ENCODE data around the gene ATP10D.

The ATP10D gene

GRCh38 chr4:47561331-47561730, 76.3 kb downstream of the ATP10D start:
- Histone ChIP-seq H3K27ac (no peak overlapping the region), H3K4me3 (no peak overlapping the region)

DNA sequence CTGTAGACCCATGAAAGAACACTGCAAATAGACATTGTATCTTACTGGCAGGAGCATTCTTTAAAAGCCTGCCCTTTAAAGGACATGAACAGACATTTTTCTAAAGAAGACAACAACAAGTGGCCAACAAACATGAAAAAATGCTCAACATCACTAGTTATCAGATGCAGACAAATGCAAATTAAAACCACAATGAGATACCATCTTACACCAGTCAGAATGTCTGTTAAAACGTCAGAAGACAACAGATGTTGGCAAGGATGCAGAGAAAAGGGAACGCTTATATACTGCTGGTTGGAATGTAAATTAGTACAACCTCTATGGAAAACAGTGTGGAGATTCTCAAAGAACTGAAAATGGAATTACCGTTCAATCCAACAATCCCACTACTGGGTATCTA, 77.2 kb downstream of the ATP10D start:
- Histone ChIP-seq H3K4me3 (no peak overlapping the region), H3K36me3 (peaks cover 52 to 73% (median 59%) of the 10 kb centered on the region in 3 donors), H3K9me3 (no peaks in the 10 kb centered on the region), H3K4me1 (peaks cover 0 to 6% (median 3%) of the 10 kb centered on the region in 4 donors), H3K27me3 (no peaks in the 10 kb centered on the region), H3K27ac (no peak overlapping the region)
- TF ChIP-seq CTCF (IDR thresholded peaks at IDR 0.05), result no peak
- intact Hi-C loops (cut with DNase I; ENCODE audit: low total_unique reads), result no loop called here
- no peak for DNase-seq

More at GRCh38 chr4:47561331-47561730, 76.3 kb downstream of the ATP10D start:
- peaks cover 0 to 6% (median 3%) of the 10 kb centered on the region in 4 donors for H3K4me1 ChIP-seq
- H3K36me3 ChIP-seq, result peaks cover 42 to 66% (median 51%) of the 10 kb centered on the region in 3 donors
- no peaks in the 10 kb centered on the region for H3K9me3 ChIP-seq
- no peak for TF ChIP-seq CTCF (IDR thresholded peaks at IDR 0.05)
- DNase-seq, result no peak
- intact Hi-C loops (cut with DNase I; ENCODE audit: low total_unique reads), result no loop called here
- H3K27me3 ChIP-seq, result no peaks in the 10 kb centered on the region

DNA sequence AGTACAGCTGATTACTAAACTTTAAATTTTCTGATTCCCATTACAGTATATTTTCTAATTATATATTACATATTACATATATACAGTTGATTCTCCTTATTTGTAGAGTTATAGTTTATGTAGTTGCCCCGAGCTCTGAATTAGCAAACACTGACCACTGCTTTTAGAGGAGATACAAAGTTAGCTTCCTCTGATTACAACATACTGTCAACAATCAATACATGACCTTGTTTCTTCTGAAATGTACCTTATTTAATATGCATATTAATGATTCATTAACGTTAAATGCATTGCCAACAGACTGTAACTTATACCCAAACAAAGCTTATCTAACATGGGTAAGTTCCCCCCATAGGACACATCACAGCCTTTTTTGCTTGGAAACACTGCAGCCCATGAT, 81.5 kb downstream of the ATP10D start:
- Histone ChIP-seq H3K27ac (no peak overlapping the region), H3K4me3 (no peak overlapping the region), H3K9me3 (no peaks in the 10 kb centered on the region), H3K4me1 (peaks cover 0 to 6% (median 3%) of the 10 kb centered on the region in 4 donors), H3K27me3 (no peaks in the 10 kb centered on the region), H3K36me3 (peaks cover 41 to 63% (median 53%) of the 10 kb centered on the region in 3 donors)
- intact Hi-C loops (cut with DNase I; ENCODE audit: low total_unique reads), result no loop called here
- no peak for DNase-seq
- TF ChIP-seq CTCF (IDR thresholded peaks at IDR 0.05), result no peak

- intact Hi-C loops (cut with DNase I; ENCODE audit: low total_unique reads), result no loop called here
- H3K9me3 ChIP-seq, result no peaks in the 10 kb centered on the region
- no peak for DNase-seq
- no peak overlapping the region for H3K27ac ChIP-seq
- peaks cover 0 to 6% (median 3%) of the 10 kb centered on the region in 4 donors for H3K4me1 ChIP-seq
- peaks cover 42 to 65% (median 54%) of the 10 kb centered on the region in 3 donors for H3K36me3 ChIP-seq
- H3K27me3 ChIP-seq, result no peaks in the 10 kb centered on the region
- TF ChIP-seq CTCF (IDR thresholded peaks at IDR 0.05), result no peak
- no peak overlapping the region for H3K4me3 ChIP-seq
Measured at GRCh38 chr4:47566969-47567368, 81.9 kb downstream of the ATP10D start.

- no peaks in the 10 kb centered on the region for H3K9me3 ChIP-seq
Measured at GRCh38 chr4:47567511-47567910, 82.4 kb downstream of the ATP10D start.

More at GRCh38 chr4:47567511-47567910, 82.4 kb downstream of the ATP10D start:
- no peak for TF ChIP-seq CTCF (IDR thresholded peaks at IDR 0.05)
- H3K36me3 ChIP-seq, result peaks cover 45 to 70% (median 59%) of the 10 kb centered on the region in 3 donors
- H3K27ac ChIP-seq, result no peak overlapping the region
- peaks cover 0 to 6% (median 3%) of the 10 kb centered on the region in 4 donors for H3K4me1 ChIP-seq
- intact Hi-C loops (cut with DNase I; ENCODE audit: low total_unique reads), result no loop called here
- H3K27me3 ChIP-seq, result no peaks in the 10 kb centered on the region
- DNase-seq, result no peak
- H3K4me3 ChIP-seq, result no peak overlapping the region
